Measurements from ENCODE around the gene PIK3R6. TPM values are rescaled to one million over a fixed set of nuclear protein-coding genes. Genes with fewer than 3 reads are reported as not detected.

The PIK3R6 gene
- total RNA-seq, 1 donor from 2014 or later, result not detected

DNA sequence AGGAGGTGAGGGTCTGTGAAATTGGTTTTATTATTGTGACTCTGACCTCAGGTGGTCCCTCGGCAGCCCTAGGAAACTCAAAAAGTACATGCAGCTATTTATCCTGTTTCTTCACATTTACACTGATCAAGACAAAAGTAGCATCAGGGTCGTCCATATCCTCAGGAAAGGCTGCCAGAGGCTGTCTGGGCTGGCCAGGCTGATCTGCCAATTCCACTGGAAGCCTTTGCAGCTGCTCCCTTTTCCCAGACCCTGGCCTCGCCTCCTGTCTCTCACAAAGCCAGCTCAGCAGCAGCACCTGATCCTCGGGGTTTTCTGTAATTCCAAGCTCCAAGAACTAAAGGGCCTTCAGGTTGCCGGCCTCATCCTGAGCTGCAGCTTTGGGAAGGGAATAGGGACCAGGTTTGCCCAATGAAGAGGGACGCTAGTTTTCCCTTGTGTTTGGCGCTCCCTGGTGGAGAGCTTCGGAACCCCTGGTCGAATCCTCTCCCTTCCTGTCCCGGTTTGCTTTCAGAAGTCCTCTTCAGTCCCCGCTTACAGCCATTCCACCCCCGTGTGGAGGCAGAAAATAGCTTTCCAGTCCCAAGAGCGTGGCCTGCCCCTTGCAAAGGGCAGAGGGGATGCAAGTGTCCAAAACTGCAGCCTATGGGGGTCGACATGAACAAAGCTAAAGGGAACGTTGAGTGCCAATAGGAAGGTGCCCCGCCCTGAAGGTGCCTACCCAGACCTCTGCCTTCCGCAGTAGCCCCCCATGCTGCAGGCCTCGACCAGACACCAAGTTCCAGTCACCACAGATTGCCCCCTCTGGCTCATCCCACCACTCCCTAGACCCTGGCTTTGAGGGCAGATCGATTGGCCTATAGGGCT lies 81.7 kb downstream of the PIK3R6 start:
- Mint-ChIP-seq H3K27me3 (ENCODE audit: unreplicated experiment) (peaks cover 2% of the 10 kb centered on the region), H3K36me3 (ENCODE audit: unreplicated experiment) (no peaks in the 10 kb centered on the region), H3K9me3 (ENCODE audit: unreplicated experiment) (peaks cover 4% of the 10 kb centered on the region), H3K27ac (ENCODE audit: unreplicated experiment) (no peak overlapping the region), H3K4me1 (ENCODE audit: unreplicated experiment) (no peaks in the 10 kb centered on the region), H3K4me3 (ENCODE audit: unreplicated experiment) (no peak overlapping the region)
- DNase-seq (ENCODE audit: extremely low spot score, unreplicated experiment), result peak; percentile 90
- TF ChIP-seq, protein P1, sequence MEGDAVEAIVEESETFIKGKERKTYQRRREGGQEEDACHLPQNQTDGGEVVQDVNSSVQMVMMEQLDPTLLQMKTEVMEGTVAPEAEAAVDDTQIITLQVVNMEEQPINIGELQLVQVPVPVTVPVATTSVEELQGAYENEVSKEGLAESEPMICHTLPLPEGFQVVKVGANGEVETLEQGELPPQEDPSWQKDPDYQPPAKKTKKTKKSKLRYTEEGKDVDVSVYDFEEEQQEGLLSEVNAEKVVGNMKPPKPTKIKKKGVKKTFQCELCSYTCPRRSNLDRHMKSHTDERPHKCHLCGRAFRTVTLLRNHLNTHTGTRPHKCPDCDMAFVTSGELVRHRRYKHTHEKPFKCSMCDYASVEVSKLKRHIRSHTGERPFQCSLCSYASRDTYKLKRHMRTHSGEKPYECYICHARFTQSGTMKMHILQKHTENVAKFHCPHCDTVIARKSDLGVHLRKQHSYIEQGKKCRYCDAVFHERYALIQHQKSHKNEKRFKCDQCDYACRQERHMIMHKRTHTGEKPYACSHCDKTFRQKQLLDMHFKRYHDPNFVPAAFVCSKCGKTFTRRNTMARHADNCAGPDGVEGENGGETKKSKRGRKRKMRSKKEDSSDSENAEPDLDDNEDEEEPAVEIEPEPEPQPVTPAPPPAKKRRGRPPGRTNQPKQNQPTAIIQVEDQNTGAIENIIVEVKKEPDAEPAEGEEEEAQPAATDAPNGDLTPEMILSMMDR (IDR thresholded peaks at IDR 0.05), result peak; percentile 91

DNA sequence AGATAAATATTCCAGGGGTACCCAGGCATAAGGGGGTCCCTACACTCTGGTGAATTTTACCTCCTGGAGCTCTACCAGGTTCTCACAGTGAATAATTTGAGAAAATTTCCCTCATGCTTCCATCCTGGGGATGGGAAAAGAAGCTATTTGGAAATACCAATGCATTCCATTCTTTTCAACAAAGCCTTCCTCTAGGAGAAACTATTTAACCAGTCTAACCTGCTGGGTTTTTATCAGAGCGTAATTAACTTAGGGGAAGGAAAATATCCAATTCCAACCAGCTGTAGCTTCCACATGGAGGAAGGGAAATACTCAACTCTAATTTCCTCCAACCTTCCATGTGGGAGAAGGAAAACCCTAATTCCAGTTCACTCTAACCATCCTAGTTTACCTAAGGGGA lies 85.3 kb downstream of the PIK3R6 start:
- H3K4me1 Mint-ChIP-seq (ENCODE audit: unreplicated experiment), result no peaks in the 10 kb centered on the region
- H3K27ac Mint-ChIP-seq (ENCODE audit: unreplicated experiment), result no peak overlapping the region
- TF ChIP-seq, protein P1 (IDR thresholded peaks at IDR 0.05), result no peak
- no peaks in the 10 kb centered on the region for H3K36me3 Mint-ChIP-seq (ENCODE audit: unreplicated experiment)
- H3K9me3 Mint-ChIP-seq (ENCODE audit: unreplicated experiment), result peaks cover 7% of the 10 kb centered on the region
- peaks cover 10% of the 10 kb centered on the region for H3K27me3 Mint-ChIP-seq (ENCODE audit: unreplicated experiment)
- no peak for DNase-seq (ENCODE audit: extremely low spot score, unreplicated experiment)
- H3K4me3 Mint-ChIP-seq (ENCODE audit: unreplicated experiment), result no peak overlapping the region

DNA sequence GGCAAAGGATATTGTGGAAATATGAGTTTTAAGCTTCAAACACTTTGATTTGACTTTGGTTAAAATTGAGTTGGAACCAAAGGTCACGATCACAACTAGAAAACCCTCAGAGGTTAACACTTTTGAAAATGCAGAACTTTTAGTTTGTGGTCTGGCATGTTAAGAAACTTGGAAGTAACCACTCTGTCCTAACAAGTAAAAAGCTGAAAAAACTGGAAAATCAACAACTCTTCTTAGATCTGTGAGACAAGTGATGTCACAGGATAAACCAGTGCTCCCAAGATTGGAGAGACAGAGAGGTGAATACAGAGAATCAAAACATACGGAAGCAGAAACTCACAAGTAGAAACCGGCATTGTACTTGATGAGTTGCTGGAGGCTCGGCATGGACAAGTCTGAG lies 85.7 kb downstream of the PIK3R6 start:
- Mint-ChIP-seq H3K27ac (ENCODE audit: unreplicated experiment) (no peak overlapping the region), H3K9me3 (ENCODE audit: unreplicated experiment) (peaks cover 7% of the 10 kb centered on the region)
- TF ChIP-seq, protein P1 (IDR thresholded peaks at IDR 0.05), result no peak

DNA sequence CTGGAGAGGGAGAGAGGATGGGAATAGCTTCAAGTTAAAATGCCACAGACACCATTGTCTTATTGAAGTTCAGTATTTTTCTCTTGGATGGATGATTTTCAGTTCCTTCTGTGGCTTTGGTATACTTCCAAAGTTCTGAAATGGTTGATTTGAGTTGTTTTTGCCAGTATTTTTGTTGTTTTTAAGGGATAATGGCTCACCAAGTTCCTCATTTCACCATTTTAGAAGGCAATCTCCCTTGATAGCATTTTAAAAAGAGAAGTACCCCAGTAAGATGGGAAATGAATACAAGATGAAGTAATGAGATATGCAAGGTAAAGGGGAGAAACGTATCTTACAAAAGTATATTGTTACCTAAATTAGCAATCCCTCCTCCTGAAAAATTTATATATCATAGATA lies 90.6 kb downstream of the PIK3R6 start:
- DNase-seq (ENCODE audit: extremely low spot score, unreplicated experiment), result no peak
- Mint-ChIP-seq H3K4me3 (ENCODE audit: unreplicated experiment) (no peak overlapping the region), H3K4me1 (ENCODE audit: unreplicated experiment) (no peaks in the 10 kb centered on the region), H3K36me3 (ENCODE audit: unreplicated experiment) (no peaks in the 10 kb centered on the region), H3K27ac (ENCODE audit: unreplicated experiment) (no peak overlapping the region), H3K27me3 (ENCODE audit: unreplicated experiment) (peaks cover 14% of the 10 kb centered on the region), H3K9me3 (ENCODE audit: unreplicated experiment) (peaks cover 16% of the 10 kb centered on the region)
- TF ChIP-seq, protein P1 (IDR thresholded peaks at IDR 0.05), result no peak

More for the DNA sequence above, 85.7 kb downstream of the PIK3R6 start:
- no peak for DNase-seq (ENCODE audit: extremely low spot score, unreplicated experiment)
- peaks cover 14% of the 10 kb centered on the region for H3K27me3 Mint-ChIP-seq (ENCODE audit: unreplicated experiment)
- no peaks in the 10 kb centered on the region for H3K36me3 Mint-ChIP-seq (ENCODE audit: unreplicated experiment)
- no peak overlapping the region for H3K4me3 Mint-ChIP-seq (ENCODE audit: unreplicated experiment)
- H3K4me1 Mint-ChIP-seq (ENCODE audit: unreplicated experiment), result no peaks in the 10 kb centered on the region

DNA sequence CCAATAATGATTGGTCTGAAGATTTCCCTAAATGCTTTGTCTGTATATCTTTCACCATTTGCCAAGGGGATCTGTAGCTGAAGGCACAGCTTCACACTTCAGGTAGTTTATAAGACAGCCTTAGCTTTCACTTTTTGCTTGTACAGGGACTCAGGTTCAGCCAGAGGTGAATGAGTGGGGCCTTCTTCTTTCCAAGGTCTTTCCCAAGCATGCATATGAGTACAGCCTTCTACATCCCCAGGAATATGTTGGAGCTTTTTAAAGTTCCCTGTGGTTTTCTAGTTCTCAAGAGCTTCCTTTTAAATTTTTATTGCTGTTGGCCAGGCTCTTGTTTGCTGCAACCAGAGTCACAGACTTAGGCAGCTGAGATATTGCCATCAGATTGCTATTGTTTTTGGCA lies 91.2 kb downstream of the PIK3R6 start:
- H3K4me3 Mint-ChIP-seq (ENCODE audit: unreplicated experiment), result no peak overlapping the region

More for the DNA sequence above, 91.2 kb downstream of the PIK3R6 start:
- TF ChIP-seq, protein P1 (IDR thresholded peaks at IDR 0.05), result no peak
- Mint-ChIP-seq H3K9me3 (ENCODE audit: unreplicated experiment) (peaks cover 16% of the 10 kb centered on the region), H3K27me3 (ENCODE audit: unreplicated experiment) (peaks cover 14% of the 10 kb centered on the region), H3K36me3 (ENCODE audit: unreplicated experiment) (no peaks in the 10 kb centered on the region), H3K4me1 (ENCODE audit: unreplicated experiment) (no peaks in the 10 kb centered on the region), H3K27ac (ENCODE audit: unreplicated experiment) (no peak overlapping the region)
- DNase-seq (ENCODE audit: extremely low spot score, unreplicated experiment), result no peak

Measured in osteocyte (in vitro differentiated cells).